GM12878 (cell line): Measurements from ENCODE around the gene IP6K3. TPM values are rescaled to one million over a fixed set of nuclear protein-coding genes. Genes with fewer than 3 reads are reported as not detected.

ENCODE experiments used
- ATAC-seq: fragments of 200-7000 bp; cut with Tn5 transposase; 3 replicates; pipeline ENCODE4 v1.9.1; 2020; ENCODE audit warnings: mild to moderate bottlenecking, moderate library complexity
- BruUV-seq: library from RNA; stranded (reverse); fragments of 400-500 nt; replicated peaks from 2 replicates; lab custom pipeline; 2021; lab: Mats Ljungman, UMichigan
- CTCF ChIA-PET: fragments of 300-600 bp; sonication (Branson Sonifier 250); formaldehyde crosslinking; extraction: SDS; loops from one replicate; lab custom pipeline; 2021; ENCODE audit warnings: inconsistent platforms; lab: Yijun Ruan, JAX
- POLR2A ChIA-PET: fragments of 350-600 bp; formaldehyde crosslinking; extraction: SDS; loops from one replicate; lab custom pipeline; 2021; ENCODE audit warnings: inconsistent platforms; lab: Charles Lee
- RAD21 ChIA-PET: fragments of 300-600 bp; sonication (Branson Sonifier 250); formaldehyde crosslinking; loops from one replicate; lab custom pipeline; 2023; ENCODE audit warnings: antibody characterized with exemption; ENCODE audit not compliant: unreplicated experiment; lab: Charles Lee
- SMC1A ChIA-PET: fragments of 300-600 bp; sonication (Branson Sonifier 250); formaldehyde crosslinking; loops from one replicate; lab custom pipeline; 2023; ENCODE audit not compliant: unreplicated experiment, uncharacterized antibody; lab: Charles Lee
- DNase-seq: peaks from one replicate; pipeline ENCODE4 v3.0.0-alpha.2; 2011; ENCODE audit warnings: low read depth, low spot score
- FAIRE-seq: peaks from 3 replicates; lab custom pipeline; 2011; peaks lifted over from hg19 to GRCh38; lab: Jason Lieb, UNC
- H2AFZ ChIP-seq: 2 replicates; pipeline ENCODE4 v1.6.0; 2011; ENCODE audit warnings: low read depth, low read length, control low read depth; ENCODE audit not compliant: control insufficient read depth
- H3K27ac ChIP-seq: 2 replicates; pipeline ENCODE4 v1.5.1; 2011; ENCODE audit warnings: control low read depth; ENCODE audit not compliant: control insufficient read depth, insufficient read depth
- H3K27me3 ChIP-seq, 2 experiments: replicated peaks in 1 of 2; 2 replicates each; pipeline versions ENCODE4 v1.6.0 to v1.6.1; 2011; ENCODE audit warnings: low read length in 1 of 2; ENCODE audit not compliant: control insufficient read depth in 2 of 2, insufficient read depth in 2 of 2
- H3K36me3 ChIP-seq, 2 experiments: 2 replicates each; pipeline ENCODE4 v1.5.1; 2011; ENCODE audit warnings: low read length in 1 of 2; ENCODE audit not compliant: control insufficient read depth in 2 of 2, insufficient read depth in 2 of 2
- H3K4me1 ChIP-seq: 2 replicates; pipeline ENCODE4 v1.6.1; 2011; ENCODE audit warnings: mild to moderate bottlenecking, low read length, moderate library complexity, mixed read lengths; ENCODE audit not compliant: control insufficient read depth, insufficient read depth
- H3K4me2 ChIP-seq: 2 replicates; pipeline ENCODE4 v1.6.0; 2011; ENCODE audit warnings: control low read depth; ENCODE audit not compliant: control insufficient read depth, insufficient read depth
- H3K4me3 ChIP-seq: fragments of 200-600 bp; sonication (generic); 2 replicates; pipeline ENCODE4 v1.5.1; 2016
- H3K79me2 ChIP-seq: 2 replicates; pipeline ENCODE4 v1.6.0; 2011; ENCODE audit warnings: low read length; ENCODE audit not compliant: control insufficient read depth, insufficient read depth
- H3K9ac ChIP-seq: 2 replicates; pipeline ENCODE4 v1.8.0; 2011; ENCODE audit warnings: low read length, control low read depth, mixed read lengths; ENCODE audit not compliant: control insufficient read depth, insufficient read depth
- H3K9me3 ChIP-seq: replicated peaks from 3 replicates; pipeline ENCODE4 v1.5.1; 2011; ENCODE audit warnings: mild to moderate bottlenecking, low read length; ENCODE audit not compliant: control insufficient read depth, insufficient read depth
- H4K20me1 ChIP-seq: 2 replicates; pipeline ENCODE4 v1.6.0; 2011; ENCODE audit not compliant: control insufficient read depth, insufficient read depth
- ATF7 ChIP-seq: fragments of 450-650 bp; IDR thresholded peaks from 2 replicates; pipeline ENCODE4 v1.6.1; 2016; ENCODE audit warnings: low read depth, mild to moderate bottlenecking
- BACH1 ChIP-seq: fragments of 450-650 bp; IDR thresholded peaks from 2 replicates; pipeline ENCODE4 v1.6.1; 2017; ENCODE audit warnings: mild to moderate bottlenecking, borderline replicate concordance
- CBX3 ChIP-seq: fragments of 200-600 bp; sonication (generic); IDR thresholded peaks from 2 replicates; pipeline ENCODE4 v1.6.1; 2016; ENCODE audit warnings: low read depth, borderline replicate concordance
- CEBPB ChIP-seq, 2 experiments: fragments of 150-350 bp in 1 of 2; IDR thresholded peaks; 2 replicates each; pipeline ENCODE4 v1.6.1; 2012 to 2014; ENCODE audit warnings: low read depth in 2 of 2, low read length in 2 of 2, borderline replicate concordance in 1 of 2, inconsistent platforms in 1 of 2
- FOXM1 ChIP-seq: IDR thresholded peaks from 2 replicates; pipeline ENCODE4 v1.6.1; 2012; ENCODE audit warnings: low read depth, mild to moderate bottlenecking, inconsistent platforms, low read length, moderate library complexity
- GATAD2B ChIP-seq: fragments of 450-650 bp; conservative IDR thresholded peaks from 2 replicates; pipeline ENCODE4 v1.6.1; 2017; ENCODE audit warnings: low read depth, mild to moderate bottlenecking, moderate library complexity
- KLF5 ChIP-seq: fragments of 450-650 bp; IDR thresholded peaks from 2 replicates; pipeline ENCODE4 v1.6.1; 2014; ENCODE audit warnings: mild to moderate bottlenecking; ENCODE audit not compliant: partially characterized antibody
- MTA2 ChIP-seq: fragments of 450-650 bp; IDR thresholded peaks from 2 replicates; pipeline ENCODE4 v1.6.1; 2016; ENCODE audit warnings: low read depth, mild to moderate bottlenecking, moderate library complexity
- POU2F2 ChIP-seq: IDR thresholded peaks from 3 replicates; pipeline ENCODE4 v1.6.1; 2011; ENCODE audit warnings: low read depth, mild to moderate bottlenecking, low read length, borderline replicate concordance
- RUNX3 ChIP-seq: IDR thresholded peaks from 2 replicates; pipeline ENCODE4 v1.6.1; 2012; ENCODE audit warnings: low read length, inconsistent platforms
- SMAD5 ChIP-seq: IDR thresholded peaks from 2 replicates; pipeline ENCODE4 v1.6.1; 2016; ENCODE audit warnings: antibody characterized with exemption, low read depth
- SREBF1 ChIP-seq: IDR thresholded peaks from 2 replicates; pipeline ENCODE4 v1.6.1; 2012; ENCODE audit warnings: mild to moderate bottlenecking, low read length
- SREBF2 ChIP-seq: IDR thresholded peaks from 2 replicates; pipeline ENCODE4 v1.6.1; 2012; ENCODE audit warnings: mild to moderate bottlenecking, low read length
- WRNIP1 ChIP-seq: IDR thresholded peaks from 2 replicates; pipeline ENCODE4 v1.6.1; 2011; ENCODE audit warnings: low read depth, low read length, improper control_type of control experiment, borderline replicate concordance
- ZNF24 ChIP-seq: fragments of 450-650 bp; IDR thresholded peaks from 2 replicates; pipeline ENCODE4 v1.6.1; 2017; ENCODE audit warnings: antibody characterized with exemption, mild to moderate bottlenecking
- WGBS: methylation state at CpG from one replicate; pipeline ENCODE4 v1.1.6; 2016; ENCODE audit warnings: low lambda C conversion rate; ENCODE audit not compliant: insufficient replicate concordance, insufficient coverage; ENCODE audit errors: missing lambda C conversion rate; 5-methylcytosine and 5-hydroxymethylcytosine counted together
- in situ Hi-C: fragments of 300-500 bp; cut with MboI; formaldehyde crosslinking; loops from 9 replicates; pipeline ENCODE4 v1.14.3; 2018; ENCODE audit warnings: mixed read lengths
- intact Hi-C: fragments of 100-400 bp; cut with micrococcal nuclease; formaldehyde crosslinking; loops from one replicate; pipeline ENCODE4 v1.14.2; 2022; ENCODE audit not compliant: unreplicated experiment
- polyA plus RNA-seq, 11 experiments: library from polyadenylated mRNA; depleted of rRNA in 4 of 11; unstranded in 6 of 11; stranded (reverse) in 5 of 11; fragments of >200 nt; fragmentation: Nextera tagmentation in 4 of 11; fragmentation: Illumina TruSeq in 1 of 11; extraction: Ambion mirVana in 4 of 11; extraction: Trizol in 1 of 11; gene quantifications; 1 replicate in 1 of 11; 2 replicates in 10 of 11; pipeline versions ENCODE4 v1.2.1 to v1.2.3, GENCODE V29; 2011 to 2016; ENCODE audit warnings: inconsistent platforms in 2 of 11, missing spikeins in 2 of 11, low read depth in 1 of 11
- total RNA-seq, 4 experiments: library from RNA; depleted of rRNA in 3 of 4; stranded (reverse); fragments of >200 nt in 3 of 4; fragmentation: Illumina TruSeq in 1 of 4; extraction: Trizol in 1 of 4; gene quantifications; 2 replicates each; pipeline versions ENCODE4 v1.2.1 to v1.2.3, GENCODE V29; 2013 to 2021
- TF ChIP-seq, protein P1 (sequence below): fragments of 150-350 bp; IDR thresholded peaks from 2 replicates; pipeline ENCODE4 v1.6.1; 2014; ENCODE audit warnings: mild to moderate bottlenecking, low read depth, low read length
- TF ChIP-seq, protein P2 (sequence below): fragments of 450-650 bp; IDR thresholded peaks from 2 replicates; pipeline ENCODE4 v1.6.1; 2016; ENCODE audit warnings: mild to moderate bottlenecking

The IP6K3 gene
- total and polyA plus RNA-seq, 10 of the 15 experiments (the other 5 are each of a cell fraction or from before 2014, with no cell fraction given), result 0.02 to 0.15 (median 0.09) TPM; not detected in 7

DNA sequence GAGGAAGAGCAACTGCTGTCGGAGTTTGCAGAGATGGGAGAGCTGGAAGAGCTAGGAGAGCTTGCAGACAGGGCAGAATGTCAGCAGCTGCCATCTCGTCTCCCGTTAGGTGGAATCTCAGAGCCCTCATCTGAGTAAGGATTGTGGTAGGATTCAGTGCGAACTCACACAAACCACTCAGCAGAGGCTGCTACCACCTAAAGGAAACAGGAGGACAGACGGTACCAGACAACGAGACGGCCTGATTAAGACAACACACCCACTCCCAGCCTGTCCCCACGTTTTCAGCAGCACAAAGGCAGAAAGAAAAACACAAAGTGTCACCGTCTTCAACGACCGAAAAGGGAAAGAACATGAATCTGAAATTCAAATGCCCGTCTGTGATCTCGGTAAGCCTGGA lies 38.1 kb upstream of the IP6K3 start (continued):
- TF ChIP-seq, protein P1, sequence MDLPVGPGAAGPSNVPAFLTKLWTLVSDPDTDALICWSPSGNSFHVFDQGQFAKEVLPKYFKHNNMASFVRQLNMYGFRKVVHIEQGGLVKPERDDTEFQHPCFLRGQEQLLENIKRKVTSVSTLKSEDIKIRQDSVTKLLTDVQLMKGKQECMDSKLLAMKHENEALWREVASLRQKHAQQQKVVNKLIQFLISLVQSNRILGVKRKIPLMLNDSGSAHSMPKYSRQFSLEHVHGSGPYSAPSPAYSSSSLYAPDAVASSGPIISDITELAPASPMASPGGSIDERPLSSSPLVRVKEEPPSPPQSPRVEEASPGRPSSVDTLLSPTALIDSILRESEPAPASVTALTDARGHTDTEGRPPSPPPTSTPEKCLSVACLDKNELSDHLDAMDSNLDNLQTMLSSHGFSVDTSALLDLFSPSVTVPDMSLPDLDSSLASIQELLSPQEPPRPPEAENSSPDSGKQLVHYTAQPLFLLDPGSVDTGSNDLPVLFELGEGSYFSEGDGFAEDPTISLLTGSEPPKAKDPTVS, result no peak
- TF ChIP-seq FOXM1 (no peak), SREBF1 (no peak)

DNA sequence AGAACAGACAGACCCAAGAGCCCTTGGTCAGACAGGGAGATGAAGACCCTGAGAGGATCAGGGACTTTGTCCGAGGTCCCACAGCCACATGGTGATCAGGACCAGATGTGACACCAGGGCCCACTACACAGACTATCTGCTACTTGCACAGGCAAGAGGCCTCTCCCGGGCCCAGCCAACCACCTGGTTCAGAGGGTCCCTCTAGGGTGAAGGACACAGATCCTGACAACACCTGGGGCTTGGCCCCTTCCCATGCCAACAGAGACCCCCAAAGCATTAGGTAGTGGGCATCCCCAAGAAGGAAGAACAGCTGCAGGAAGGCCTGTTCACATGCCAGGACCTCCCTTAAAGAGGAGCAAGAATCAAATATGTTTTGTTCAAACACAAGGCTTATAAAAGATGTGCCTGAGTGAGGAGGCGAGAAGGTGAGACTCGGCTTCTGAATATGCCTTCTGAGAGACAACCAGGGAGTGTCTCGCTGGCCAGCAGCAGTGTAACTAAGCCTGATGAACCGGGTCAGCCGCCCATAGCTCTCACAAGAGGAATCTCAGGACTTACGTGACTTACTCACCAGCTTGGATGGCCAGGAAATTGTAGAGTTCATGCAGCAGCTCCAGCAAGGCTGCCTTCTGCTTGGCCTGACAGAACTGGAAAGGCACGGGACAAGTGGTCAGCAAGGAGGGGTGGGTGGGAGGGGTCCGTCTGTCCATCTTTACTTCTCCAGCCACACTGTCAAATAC lies 37.2 kb upstream of the IP6K3 start:
- no peak for ATAC-seq
- RAD21 ChIA-PET, result no interaction called here
- intact Hi-C loops, result no loop called here
- TF ChIP-seq, protein P2, sequence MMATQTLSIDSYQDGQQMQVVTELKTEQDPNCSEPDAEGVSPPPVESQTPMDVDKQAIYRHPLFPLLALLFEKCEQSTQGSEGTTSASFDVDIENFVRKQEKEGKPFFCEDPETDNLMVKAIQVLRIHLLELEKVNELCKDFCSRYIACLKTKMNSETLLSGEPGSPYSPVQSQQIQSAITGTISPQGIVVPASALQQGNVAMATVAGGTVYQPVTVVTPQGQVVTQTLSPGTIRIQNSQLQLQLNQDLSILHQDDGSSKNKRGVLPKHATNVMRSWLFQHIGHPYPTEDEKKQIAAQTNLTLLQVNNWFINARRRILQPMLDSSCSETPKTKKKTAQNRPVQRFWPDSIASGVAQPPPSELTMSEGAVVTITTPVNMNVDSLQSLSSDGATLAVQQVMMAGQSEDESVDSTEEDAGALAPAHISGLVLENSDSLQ, result no peak
- TF ChIP-seq POU2F2 (no peak), CEBPB (IDR thresholded peaks at IDR 0.05; ENCODE audit: borderline replicate concordance in 1 of 2, low read depth in 2 of 2, low read length in 2 of 2) (no peak), ATF7 (no peak), SREBF2 (no peak), WRNIP1 (no peak), GATAD2B (no peak), MTA2 (no peak), KLF5 (no peak), RUNX3 (no peak), SMAD5 (no peak), BACH1 (no peak), CBX3 (no peak), ZNF24 (no peak)
- TF ChIP-seq, protein P1, result no peak
- no peaks in the 10 kb centered on the region; the same call in 1 of the 2 replicates for H4K20me1 ChIP-seq
- peaks cover 6% of the 10 kb centered on the region for H3K4me1 ChIP-seq
- CTCF ChIA-PET, result no interaction called here
- H3K9ac ChIP-seq, result no peak overlapping the region
- POLR2A ChIA-PET, result no interaction called here
- SMC1A ChIA-PET, result no interaction called here
- BruUV-seq, result no TSS peak
- H2AFZ ChIP-seq, result no peak overlapping the region
- no peak for DNase-seq
- WGBS, result 99% methylated on average over 10 of the region's 10 CpGs
- no peak overlapping the region for H3K4me3 ChIP-seq
- no peaks in the 10 kb centered on the region for H3K27me3 ChIP-seq
- H3K27ac ChIP-seq, result no peak overlapping the region
- no peaks in the 10 kb centered on the region for H3K9me3 ChIP-seq
- H3K79me2 ChIP-seq, result peaks cover 30% of the 10 kb centered on the region
- in situ Hi-C loops, result no loop called here
- H3K36me3 ChIP-seq, result peaks cover 8 to 25% of the 10 kb centered on the region in 2 experiments; a peak in 3 of 4 replicates
- FAIRE-seq, result no peak
- no peak overlapping the region for H3K4me2 ChIP-seq
